Skeletal muscle tissue (tissue), 4 donors: Measurements from ENCODE around the gene TSEN15. TPM values are rescaled to one million over a fixed set of nuclear protein-coding genes. Genes with fewer than 3 reads are reported as not detected.

Experiments used
- H3K27ac ChIP-seq: one replicate; pipeline ENCODE4 v1.7.0; 2013; ENCODE audit warnings: mild to moderate bottlenecking, low read depth, low read length, inconsistent platforms
- H3K27me3 ChIP-seq, 3 donors: one replicate each; pipeline ENCODE4 v1.7.0; 2013; ENCODE audit warnings: low read length in 3 of 3; ENCODE audit not compliant: control insufficient read depth in 3 of 3, insufficient read depth in 3 of 3
- H3K36me3 ChIP-seq, 3 donors: one replicate each; pipeline ENCODE4 v1.7.0; 2013; ENCODE audit warnings: low read length in 3 of 3; ENCODE audit not compliant: control insufficient read depth in 3 of 3, insufficient read depth in 3 of 3
- H3K4me1 ChIP-seq, 3 donors: one replicate each; pipeline ENCODE4 v1.7.0; 2013; ENCODE audit warnings: low read length in 3 of 3, mild to moderate bottlenecking in 3 of 3; ENCODE audit not compliant: control insufficient read depth in 3 of 3, insufficient read depth in 3 of 3
- H3K4me3 ChIP-seq, 3 donors: one replicate each; pipeline ENCODE4 v1.7.0; 2013; ENCODE audit warnings: low read length in 3 of 3
- H3K9ac ChIP-seq, 3 donors: one replicate each; pipeline ENCODE4 v1.7.0; 2013; ENCODE audit warnings: low read length in 3 of 3, mild to moderate bottlenecking in 3 of 3, moderate library complexity in 2 of 3, low read depth in 1 of 3
- H3K9me3 ChIP-seq, 3 donors: one replicate each; pipeline ENCODE4 v1.7.0; 2013; ENCODE audit warnings: low read length in 3 of 3; ENCODE audit not compliant: control insufficient read depth in 3 of 3
- total RNA-seq: library from RNA; depleted of rRNA; stranded (reverse); fragments of >200 nt; gene quantifications from one replicate; pipeline ENCODE4 v1.2.3, GENCODE V29; 2014
- donor health status: Osteomylitis.

TSEN15 gene
- total RNA-seq, 1 donor from 2014 or later: 19.3 TPM

GRCh38 chr1:184065559-184065958 is 14.0 kb downstream of the TSEN15 start:
- Histone ChIP-seq H3K27me3 (no peaks in the 10 kb centered on the region), H3K4me3 (no peak overlapping the region), H3K9ac (no peak overlapping the region), H3K9me3 (no peaks in the 10 kb centered on the region), H3K36me3 (no peaks in the 10 kb centered on the region), H3K4me1 (no peaks in the 10 kb centered on the region), H3K27ac (no peak overlapping the region)

- Histone ChIP-seq H3K4me3 (no peak overlapping the region), H3K9ac (no peak overlapping the region), H3K27ac (no peak overlapping the region), H3K9me3 (no peaks in the 10 kb centered on the region), H3K27me3 (no peaks in the 10 kb centered on the region), H3K36me3 (peaks cover 0 to 4% (median 0%) of the 10 kb centered on the region in 3 donors), H3K4me1 (no peaks in the 10 kb centered on the region)
Observed at GRCh38 chr1:184068354-184068753, 16.8 kb downstream of the TSEN15 start.

GRCh38 chr1:184069675-184070074 is 18.1 kb downstream of the TSEN15 start:
- H3K4me1 ChIP-seq: no peaks in the 10 kb centered on the region
- H3K27me3 ChIP-seq: no peaks in the 10 kb centered on the region
- no peak overlapping the region for H3K4me3 ChIP-seq
- peaks cover 0 to 8% (median 0%) of the 10 kb centered on the region in 3 donors for H3K36me3 ChIP-seq
- no peak overlapping the region for H3K9ac ChIP-seq
- no peak overlapping the region for H3K27ac ChIP-seq
- no peaks in the 10 kb centered on the region for H3K9me3 ChIP-seq

- Histone ChIP-seq H3K36me3 (peaks cover 0 to 8% (median 0%) of the 10 kb centered on the region in 3 donors), H3K4me1 (no peaks in the 10 kb centered on the region), H3K27ac (no peak overlapping the region), H3K9ac (no peak overlapping the region), H3K9me3 (no peaks in the 10 kb centered on the region), H3K4me3 (no peak overlapping the region), H3K27me3 (no peaks in the 10 kb centered on the region)
Observed at GRCh38 chr1:184072376-184072775, 20.8 kb downstream of the TSEN15 start.

GRCh38 chr1:184074383-184074782 is 22.9 kb downstream of the TSEN15 start:
- no peaks in the 10 kb centered on the region for H3K4me1 ChIP-seq
- no peak overlapping the region for H3K27ac ChIP-seq
- no peaks in the 10 kb centered on the region for H3K9me3 ChIP-seq
- no peaks in the 10 kb centered on the region for H3K27me3 ChIP-seq
- no peak overlapping the region for H3K9ac ChIP-seq
- H3K36me3 ChIP-seq: peaks cover 0 to 8% (median 0%) of the 10 kb centered on the region in 3 donors
- no peak overlapping the region for H3K4me3 ChIP-seq

GRCh38 chr1:184075055-184076029 is 23.8 kb downstream of the TSEN15 start:
- Histone ChIP-seq H3K9ac (peak overlapping the region in 2 of 3 donors; percentile 4 to 20), H3K36me3 (peaks cover 0 to 8% (median 0%) of the 10 kb centered on the region in 3 donors)

GRCh38 chr1:184078564-184079249 is 27.2 kb downstream of the TSEN15 start:
- peaks cover 0 to 4% (median 0%) of the 10 kb centered on the region in 3 donors for H3K36me3 ChIP-seq
- H3K27me3 ChIP-seq: no peaks in the 10 kb centered on the region
- H3K27ac ChIP-seq: no peak overlapping the region
- no peaks in the 10 kb centered on the region for H3K4me1 ChIP-seq
- no peaks in the 10 kb centered on the region for H3K9me3 ChIP-seq
- no peak overlapping the region for H3K9ac ChIP-seq
- no peak overlapping the region for H3K4me3 ChIP-seq

More at GRCh38 chr1:184075055-184076029, 23.8 kb downstream of the TSEN15 start:
- Histone ChIP-seq H3K27me3 (no peaks in the 10 kb centered on the region), H3K9me3 (no peaks in the 10 kb centered on the region), H3K4me3 (no peak overlapping the region), H3K27ac (peak overlapping the region; percentile 42), H3K4me1 (no peaks in the 10 kb centered on the region)

GRCh38 chr1:184080309-184080708 is 28.8 kb downstream of the TSEN15 start:
- H3K4me3 ChIP-seq: no peak overlapping the region
- no peaks in the 10 kb centered on the region for H3K9me3 ChIP-seq
- H3K27ac ChIP-seq: no peak overlapping the region
- no peaks in the 10 kb centered on the region for H3K4me1 ChIP-seq
- no peak overlapping the region for H3K9ac ChIP-seq
- no peaks in the 10 kb centered on the region for H3K36me3 ChIP-seq
- H3K27me3 ChIP-seq: no peaks in the 10 kb centered on the region

- Histone ChIP-seq H3K36me3 (no peaks in the 10 kb centered on the region), H3K27me3 (no peaks in the 10 kb centered on the region), H3K9me3 (no peaks in the 10 kb centered on the region), H3K9ac (no peak overlapping the region), H3K4me3 (no peak overlapping the region), H3K27ac (no peak overlapping the region), H3K4me1 (no peaks in the 10 kb centered on the region)
Observed at GRCh38 chr1:184082541-184083415, 31.2 kb downstream of the TSEN15 start.
